Right atrium auricular region (tissue), 2 donors: ENCODE results near the gene DNAH12. TPM values are rescaled to one million over a fixed set of nuclear protein-coding genes. Genes with fewer than 3 reads are reported as not detected.
"Not testable (repeated sequence)": the region's sequence is repeated elsewhere in the genome, so short reads cannot be mapped to it uniquely, and the experiment has no call there.

ENCODE experiments used
- DNase-seq: peaks from one replicate; pipeline ENCODE4 v3.0.0-alpha.2; 2019; ENCODE audit warnings: low spot score
- H3K27ac ChIP-seq, 2 donors: fragments of 200-600 bp; sonication (generic); 1 replicate in 1 of 2; 2 replicates in 1 of 2; pipeline ENCODE4 v1.5.1; 2016 to 2019
- H3K27me3 ChIP-seq, 2 donors: fragments of 200-600 bp; sonication (generic); one replicate each; pipeline versions ENCODE4 v1.5.1 to v1.6.0; 2017 to 2019
- H3K36me3 ChIP-seq: fragments of 200-600 bp; sonication (generic); one replicate; pipeline ENCODE4 v1.5.1; 2016
- H3K4me1 ChIP-seq, 2 donors: fragments of 200-600 bp; sonication (generic); one replicate each; pipeline versions ENCODE4 v1.5.1 to v1.6.0; 2017 to 2019
- H3K4me3 ChIP-seq, 2 donors: fragments of 200-600 bp; sonication (generic); 1 replicate in 1 of 2; 2 replicates in 1 of 2; pipeline ENCODE4 v1.5.1; 2017 to 2019; ENCODE audit warnings: mild to moderate bottlenecking in 1 of 2, moderate library complexity in 1 of 2
- H3K9me3 ChIP-seq, 2 donors: fragments of 200-600 bp; sonication (generic); one replicate each; pipeline ENCODE4 v1.5.1; 2019
- CTCF ChIP-seq, 2 donors: fragments of 200-600 bp; sonication (generic); IDR thresholded peaks; one replicate each; pipeline ENCODE4 v1.5.1; 2019; ENCODE audit warnings: antibody characterized with exemption in 2 of 2
- total RNA-seq, 2 donors: library from RNA; depleted of rRNA; stranded (reverse); fragments of >200 nt; gene quantifications; one replicate each; pipeline ENCODE4 v1.1.0, GENCODE V29; 2016

The DNAH12 gene
- total RNA-seq, 2 donors from 2014 or later = 0.08 TPM; not detected in 1

GRCh38 chr3:57464801-57465200 is 79.3 kb downstream of the DNAH12 start:
- Histone ChIP-seq H3K36me3 (no peaks in the 10 kb centered on the region), H3K4me1 (no peaks in the 10 kb centered on the region), H3K4me3 (no peak overlapping the region), H3K27ac (no peak overlapping the region), H3K9me3 (no peaks in the 10 kb centered on the region), H3K27me3 (no peaks in the 10 kb centered on the region)
- DNase-seq = no peak
- no peak for TF ChIP-seq CTCF (IDR thresholded peaks at IDR 0.05)

- Histone ChIP-seq H3K4me1 (no peaks in the 10 kb centered on the region), H3K27ac (no peak overlapping the region), H3K27me3 (no peaks in the 10 kb centered on the region), H3K4me3 (no peak overlapping the region), H3K36me3 (no peaks in the 10 kb centered on the region), H3K9me3 (no peaks in the 10 kb centered on the region)
- TF ChIP-seq CTCF (IDR thresholded peaks at IDR 0.05) = no peak
- DNase-seq = no peak
Observed at GRCh38 chr3:57464011-57464410, 80.1 kb downstream of the DNAH12 start.

- no peak for TF ChIP-seq CTCF (IDR thresholded peaks at IDR 0.05)
- DNase-seq = no peak
- no peaks in the 10 kb centered on the region for H3K36me3 ChIP-seq
Observed at GRCh38 chr3:57451150-57451846, 92.8 kb downstream of the DNAH12 start.

GRCh38 chr3:57449276-57449847 is 94.8 kb downstream of the DNAH12 start:
- H3K4me3 ChIP-seq, H3K9me3 ChIP-seq, H3K4me1 ChIP-seq, H3K27me3 ChIP-seq, H3K36me3 ChIP-seq, H3K27ac ChIP-seq, DNase-seq: not testable (repeated sequence)

More at GRCh38 chr3:57451150-57451846, 92.8 kb downstream of the DNAH12 start:
- Histone ChIP-seq H3K4me3 (no peak overlapping the region), H3K9me3 (no peaks in the 10 kb centered on the region), H3K27ac (no peak overlapping the region), H3K4me1 (no peaks in the 10 kb centered on the region), H3K27me3 (no peaks in the 10 kb centered on the region)

- H3K4me3 ChIP-seq, H3K4me1 ChIP-seq, H3K9me3 ChIP-seq, H3K27me3 ChIP-seq, H3K27ac ChIP-seq, DNase-seq, H3K36me3 ChIP-seq: not testable (repeated sequence)
Observed at GRCh38 chr3:57448489-57448888, 95.7 kb downstream of the DNAH12 start.

GRCh38 chr3:57446318-57446841 is 97.8 kb downstream of the DNAH12 start:
- TF ChIP-seq CTCF (IDR thresholded peaks at IDR 0.05) = no peak
- DNase-seq = no peak
- Histone ChIP-seq H3K4me3 (no peak overlapping the region), H3K27me3 (no peaks in the 10 kb centered on the region), H3K36me3 (no peaks in the 10 kb centered on the region), H3K4me1 (no peaks in the 10 kb centered on the region), H3K9me3 (no peaks in the 10 kb centered on the region), H3K27ac (no peak overlapping the region)
